ENCODE data around the gene HMGN4. TPM values are rescaled to one million over a fixed set of nuclear protein-coding genes. Genes with fewer than 3 reads are reported as not detected.

The HMGN4 gene
- polyA plus RNA-seq, 1 of the 3 experiments (the other 2 are of a cell fraction), result 76.3 TPM

GRCh38 chr6:26541579-26541978 lies 3.4 kb downstream of the HMGN4 start (continued):
- TF ChIP-seq REST (IDR thresholded peaks at IDR 0.05; ENCODE audit: low read depth, low read length) (no peak), IRF3 (IDR thresholded peaks at IDR 0.05; ENCODE audit: low read depth, low read length) (no peak), RCOR1 (IDR thresholded peaks at IDR 0.05; ENCODE audit: low read length) (no peak)

GRCh38 chr6:26543953-26544352 lies 5.8 kb downstream of the HMGN4 start:
- Histone ChIP-seq H3K27me3 (ENCODE audit: insufficient read depth) (no peaks in the 10 kb centered on the region), H3K9ac (no peak overlapping the region), H3K9me2 (no peaks in the 10 kb centered on the region), H3K4me3 (ENCODE audit: low read depth in 2 of 2, low read length in 1 of 2) (no peak overlapping the region), H3K4me2 (no peak overlapping the region), H3F3A (replicated peaks; ENCODE audit: insufficient read depth) (peaks cover 11% of the 10 kb centered on the region), H3K9me3 (no peaks in the 10 kb centered on the region), H3K4me1 (ENCODE audit: control insufficient read depth in 1 of 2, insufficient read depth in 2 of 2, low read depth in 1 of 2, low read length in 1 of 2) (peaks cover 0 to 3% of the 10 kb centered on the region in 2 experiments; a peak in 2 of 4 replicates), H3K36me3 (replicated peaks in 1 of 2; ENCODE audit: control insufficient read depth in 1 of 2, insufficient read depth in 2 of 2, low read length in 1 of 2) (peaks cover 42 to 52% of the 10 kb centered on the region in 2 experiments), H3K79me2 (ENCODE audit: insufficient read depth) (peaks cover 61% of the 10 kb centered on the region), H2AFZ (ENCODE audit: low read depth) (no peak overlapping the region), H3K27ac (ENCODE audit: low read depth in 2 of 2, low read length in 1 of 2) (no peak overlapping the region), H4K20me1 (ENCODE audit: insufficient read depth) (no peaks in the 10 kb centered on the region)
- TF ChIP-seq MEF2A (IDR thresholded peaks at IDR 0.05; ENCODE audit: borderline replicate concordance, low read depth) (no peak), PBX3 (IDR thresholded peaks at IDR 0.05) (no peak), JUND (IDR thresholded peaks at IDR 0.05) (no peak), FOSL2 (IDR thresholded peaks at IDR 0.05; ENCODE audit: borderline replicate concordance, low read depth) (no peak), ELF1 (IDR thresholded peaks at IDR 0.05) (no peak), SMC3 (IDR thresholded peaks at IDR 0.05; ENCODE audit: low read depth, low read length) (0 out of 2 replicates have a peak, but pooled peaks have one; percentile 12), REST (IDR thresholded peaks at IDR 0.05; ENCODE audit: low read depth, low read length) (no peak), EZH2phosphoT487 (IDR thresholded peaks at IDR 0.05; ENCODE audit: borderline replicate concordance, low read depth) (no peak), RAD21 (IDR thresholded peaks at IDR 0.05; ENCODE audit: low read length) (peak; percentile 35; the same call in 1 of the 2 replicates), GABPA (IDR thresholded peaks at IDR 0.05; ENCODE audit: low read depth) (no peak), NFIC (IDR thresholded peaks at IDR 0.05; ENCODE audit: borderline replicate concordance) (no peak), CTCF (IDR thresholded peaks at IDR 0.05) (peak; percentile 51), TEAD4 (IDR thresholded peaks at IDR 0.05; ENCODE audit: borderline replicate concordance, insufficient read depth) (no peak)
- CTCF ChIA-PET, result interaction anchor here (0.8 kb wide), 1 partner anchor 52 kb away, joined by 3 read pairs; no protein-coding TSS in a partner anchor
- POLR2A ChIA-PET, result interaction anchor here (0.6 kb wide), 1 partner anchor 49 kb away, joined by 3 read pairs; no protein-coding TSS in a partner anchor
- peak; percentile 49 for DNase-seq

Data from SK-N-SH (cell line).